Gastroesophageal sphincter (tissue), 4 donors: ENCODE data around the gene PDE6A. TPM values are rescaled to one million over a fixed set of nuclear protein-coding genes. Genes with fewer than 3 reads are reported as not detected.

ENCODE experiments used
- ATAC-seq: fragments of 150-250 bp; one replicate; pipeline ENCODE4 v1.9.1; 2016; ENCODE audit warnings: mild to moderate bottlenecking, moderate library complexity
- H3K27ac ChIP-seq, 4 donors: fragments of 200-600 bp; sonication (generic) in 3 of 4; 1 replicate in 3 of 4; 2 replicates in 1 of 4; pipeline ENCODE4 v1.5.1; 2016 to 2019
- H3K27me3 ChIP-seq: fragments of 200-600 bp; sonication (generic); one replicate; pipeline ENCODE4 v1.5.1; 2019
- H3K36me3 ChIP-seq, 2 donors: fragments of 200-600 bp; sonication (generic); one replicate each; pipeline ENCODE4 v1.5.1; 2019; ENCODE audit warnings: control low read depth in 1 of 2
- H3K4me1 ChIP-seq, 3 donors: fragments of 200-600 bp; sonication (generic); 1 replicate in 2 of 3; 2 replicates in 1 of 3; pipeline ENCODE4 v1.5.1; 2016 to 2019; ENCODE audit warnings: control low read depth in 2 of 3
- H3K4me3 ChIP-seq, 2 donors: fragments of 200-600 bp; sonication (generic); one replicate each; pipeline ENCODE4 v1.5.1; 2019; ENCODE audit warnings: mild to moderate bottlenecking in 1 of 2, moderate library complexity in 1 of 2
- H3K9me3 ChIP-seq, 3 donors: fragments of 200-600 bp; sonication (generic); one replicate each; pipeline ENCODE4 v1.5.1; 2017 to 2019; ENCODE audit warnings: control low read depth in 2 of 3
- EP300 ChIP-seq: sonication (generic); formaldehyde crosslinking; IDR thresholded peaks from one replicate; pipeline ENCODE4 v1.6.1; 2017; ENCODE audit warnings: antibody characterized with exemption, mild to moderate bottlenecking
- POLR2A ChIP-seq, 2 donors: fragments of 450-650 bp; IDR thresholded peaks; one replicate each; pipeline ENCODE4 v1.6.1; 2017; ENCODE audit warnings: antibody characterized with exemption in 2 of 2, mild to moderate bottlenecking in 2 of 2, moderate library complexity in 1 of 2
- POLR2AphosphoS5 ChIP-seq: sonication (generic); formaldehyde crosslinking; IDR thresholded peaks from one replicate; pipeline ENCODE4 v1.6.1; 2017; ENCODE audit warnings: antibody characterized with exemption
- WGBS, 2 donors: methylation state at CpG; one replicate each; pipeline ENCODE4 v1.1.5; 2018; ENCODE audit warnings: low coverage in 1 of 2; 5-methylcytosine and 5-hydroxymethylcytosine counted together
- total RNA-seq, 4 donors: library from RNA; depleted of rRNA; stranded (reverse); fragments of >200 nt; gene quantifications; one replicate each; pipeline ENCODE4 v1.1.0, GENCODE V29; 2016
- TF ChIP-seq, protein P1 (sequence below), 4 experiments: fragments of 200-600 bp in 2 of 4; fragments of 450-650 bp in 2 of 4; sonication (generic) in 1 of 4; IDR thresholded peaks; one replicate each; pipeline ENCODE4 v1.5.1; 2017 to 2019; ENCODE audit warnings: antibody characterized with exemption in 4 of 4, mild to moderate bottlenecking in 2 of 4, moderate library complexity in 2 of 4

Gene PDE6A
- total RNA-seq, 4 donors from 2014 or later = 0.05 TPM; not detected in 3

DNA sequence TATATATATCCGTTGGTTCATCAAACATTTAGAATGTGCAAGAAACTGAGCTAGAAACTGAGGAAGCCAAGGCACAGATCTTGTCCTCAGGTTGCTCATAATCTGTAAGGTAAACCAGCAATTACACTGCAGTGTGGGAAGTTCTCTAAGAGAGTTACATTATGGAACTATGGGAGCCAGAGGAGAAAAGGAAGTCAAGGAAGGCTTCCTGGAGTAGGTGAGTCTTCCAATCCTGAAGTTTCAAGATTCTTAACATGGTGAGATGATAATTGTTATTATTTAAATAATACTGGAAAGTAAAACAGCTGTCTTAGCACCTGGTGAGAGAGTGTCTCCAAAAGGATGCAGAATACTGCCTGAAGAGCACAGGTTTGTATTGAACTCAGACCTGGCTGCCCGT is 44.2 kb downstream of the PDE6A start:
- TF ChIP-seq POLR2AphosphoS5 = no peak
- no peak for TF ChIP-seq EP300
- TF ChIP-seq, protein P1, sequence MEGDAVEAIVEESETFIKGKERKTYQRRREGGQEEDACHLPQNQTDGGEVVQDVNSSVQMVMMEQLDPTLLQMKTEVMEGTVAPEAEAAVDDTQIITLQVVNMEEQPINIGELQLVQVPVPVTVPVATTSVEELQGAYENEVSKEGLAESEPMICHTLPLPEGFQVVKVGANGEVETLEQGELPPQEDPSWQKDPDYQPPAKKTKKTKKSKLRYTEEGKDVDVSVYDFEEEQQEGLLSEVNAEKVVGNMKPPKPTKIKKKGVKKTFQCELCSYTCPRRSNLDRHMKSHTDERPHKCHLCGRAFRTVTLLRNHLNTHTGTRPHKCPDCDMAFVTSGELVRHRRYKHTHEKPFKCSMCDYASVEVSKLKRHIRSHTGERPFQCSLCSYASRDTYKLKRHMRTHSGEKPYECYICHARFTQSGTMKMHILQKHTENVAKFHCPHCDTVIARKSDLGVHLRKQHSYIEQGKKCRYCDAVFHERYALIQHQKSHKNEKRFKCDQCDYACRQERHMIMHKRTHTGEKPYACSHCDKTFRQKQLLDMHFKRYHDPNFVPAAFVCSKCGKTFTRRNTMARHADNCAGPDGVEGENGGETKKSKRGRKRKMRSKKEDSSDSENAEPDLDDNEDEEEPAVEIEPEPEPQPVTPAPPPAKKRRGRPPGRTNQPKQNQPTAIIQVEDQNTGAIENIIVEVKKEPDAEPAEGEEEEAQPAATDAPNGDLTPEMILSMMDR (IDR thresholded peaks at IDR 0.05) = no peak
- no peak for TF ChIP-seq POLR2A (IDR thresholded peaks at IDR 0.05)
- H3K9me3 ChIP-seq = no peaks in the 10 kb centered on the region
- no peaks in the 10 kb centered on the region for H3K4me1 ChIP-seq
- WGBS, 2 donors = 51 to 64% methylated on average over 2 of the region's 2 CpGs
- no peaks in the 10 kb centered on the region for H3K36me3 ChIP-seq
- no peak overlapping the region for H3K4me3 ChIP-seq
- no peak overlapping the region for H3K27ac ChIP-seq
- no peak for ATAC-seq
- no peaks in the 10 kb centered on the region for H3K27me3 ChIP-seq

DNA sequence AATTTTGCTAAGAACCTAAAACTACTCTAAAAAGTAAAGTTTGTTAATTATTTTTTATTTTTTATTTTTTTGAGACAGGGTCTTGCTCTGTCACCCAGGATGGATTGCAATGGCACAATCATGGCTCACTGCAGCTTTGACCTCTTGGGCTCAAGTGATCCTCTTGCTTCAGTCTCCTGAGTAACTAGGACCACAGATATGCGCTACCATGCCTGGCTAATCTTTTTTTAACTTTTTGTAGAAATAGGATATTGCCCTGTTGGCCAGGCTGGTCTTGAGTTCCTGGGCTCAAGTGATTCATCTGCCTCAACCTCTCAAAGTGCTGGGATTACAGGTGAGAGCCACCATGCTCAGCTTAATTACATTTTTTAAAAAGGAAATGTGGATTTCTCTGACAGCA is 45.8 kb downstream of the PDE6A start:
- Histone ChIP-seq H3K4me3 (no peak overlapping the region), H3K27ac (no peak overlapping the region), H3K9me3 (no peaks in the 10 kb centered on the region), H3K36me3 (no peaks in the 10 kb centered on the region), H3K27me3 (no peaks in the 10 kb centered on the region), H3K4me1 (no peaks in the 10 kb centered on the region)
- no peak for ATAC-seq
- WGBS, 2 donors = 100% methylated on average over 1 of the region's 1 CpG
- TF ChIP-seq, protein P1 (IDR thresholded peaks at IDR 0.05) = no peak
- no peak for TF ChIP-seq POLR2A (IDR thresholded peaks at IDR 0.05)
- TF ChIP-seq EP300 = no peak
- no peak for TF ChIP-seq POLR2AphosphoS5

DNA sequence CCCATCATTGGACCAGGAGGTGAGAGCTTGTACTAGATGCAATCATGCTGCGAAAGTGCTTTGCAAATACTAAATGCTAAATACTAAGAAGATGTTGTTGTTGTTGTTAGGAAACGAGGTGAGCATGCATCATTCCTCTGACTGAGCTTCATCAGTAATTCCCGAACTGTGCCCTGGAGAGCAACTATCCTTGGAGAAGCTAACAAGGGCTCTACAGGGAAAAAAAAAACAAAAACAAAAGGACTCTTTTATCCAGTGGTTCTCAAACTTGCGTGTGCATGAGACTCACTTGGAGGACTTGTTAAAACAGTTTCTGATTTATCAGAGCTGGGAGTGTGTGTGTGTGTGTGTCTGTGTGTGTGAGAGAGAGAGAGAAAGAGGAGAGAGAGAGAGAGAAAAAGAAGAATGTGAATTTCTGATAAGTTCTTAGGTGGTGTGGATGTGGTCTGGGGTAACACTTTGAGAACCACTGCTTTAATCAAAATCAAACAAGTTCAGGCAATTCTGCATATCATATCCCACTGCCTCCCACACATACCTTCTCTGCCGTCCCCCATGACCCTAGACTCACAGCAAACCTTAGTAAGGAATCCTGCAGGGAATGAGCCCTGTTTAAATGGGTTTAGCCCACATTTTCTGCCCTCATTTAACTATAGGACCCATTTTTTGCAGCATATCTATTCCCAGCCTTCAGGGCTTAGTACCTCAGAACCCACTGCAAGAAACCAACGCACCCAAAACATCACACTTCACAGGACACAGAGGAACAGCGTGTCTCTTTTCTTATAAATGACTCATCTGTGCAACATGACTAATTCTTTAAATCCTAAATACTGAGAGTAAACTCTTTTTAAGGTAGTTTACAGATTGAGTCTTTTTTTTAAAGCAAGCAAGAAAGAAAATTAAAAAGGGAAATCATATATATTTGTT is 48.9 kb downstream of the PDE6A start:
- no peak for ATAC-seq
- no peaks in the 10 kb centered on the region for H3K9me3 ChIP-seq
- H3K4me1 ChIP-seq = no peaks in the 10 kb centered on the region
- TF ChIP-seq POLR2A (IDR thresholded peaks at IDR 0.05) = no peak
- no peak for TF ChIP-seq POLR2AphosphoS5
- TF ChIP-seq EP300 = no peak
- TF ChIP-seq, protein P1 (IDR thresholded peaks at IDR 0.05) = no peak
- no peaks in the 10 kb centered on the region for H3K36me3 ChIP-seq
- H3K27me3 ChIP-seq = no peaks in the 10 kb centered on the region
- WGBS, 2 donors = 59 to 63% methylated on average over 7 of the region's 7 CpGs
- no peak overlapping the region for H3K4me3 ChIP-seq
- no peak overlapping the region for H3K27ac ChIP-seq

DNA sequence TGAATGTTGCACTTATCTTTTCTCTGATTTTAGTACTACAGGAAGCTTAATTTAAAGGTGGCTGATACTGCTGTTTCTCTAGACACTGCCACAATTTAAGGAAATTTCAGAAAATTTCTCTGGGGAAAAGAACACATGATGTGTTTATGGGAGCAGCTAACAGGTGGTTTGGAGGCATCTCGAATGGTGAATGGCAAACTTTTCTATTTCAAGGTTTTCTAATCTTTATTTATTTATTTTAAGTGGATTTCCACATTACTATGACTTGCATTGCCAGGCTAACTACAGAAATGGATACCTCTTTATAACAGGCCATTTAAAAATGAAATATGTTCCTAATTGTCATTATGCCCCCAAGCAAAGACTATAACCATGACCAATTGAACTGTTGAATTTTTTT is 50.4 kb downstream of the PDE6A start:
- Histone ChIP-seq H3K4me3 (no peak overlapping the region), H3K27ac (no peak overlapping the region), H3K27me3 (no peaks in the 10 kb centered on the region), H3K9me3 (no peaks in the 10 kb centered on the region), H3K36me3 (no peaks in the 10 kb centered on the region), H3K4me1 (no peaks in the 10 kb centered on the region)
- TF ChIP-seq POLR2A (IDR thresholded peaks at IDR 0.05) = no peak
- no peak for TF ChIP-seq POLR2AphosphoS5
- TF ChIP-seq, protein P1 (IDR thresholded peaks at IDR 0.05) = no peak
- no peak for TF ChIP-seq EP300
- ATAC-seq = no peak
- 83 to 100% methylated on average over 1 of the region's 1 CpG for WGBS, 2 donors

DNA sequence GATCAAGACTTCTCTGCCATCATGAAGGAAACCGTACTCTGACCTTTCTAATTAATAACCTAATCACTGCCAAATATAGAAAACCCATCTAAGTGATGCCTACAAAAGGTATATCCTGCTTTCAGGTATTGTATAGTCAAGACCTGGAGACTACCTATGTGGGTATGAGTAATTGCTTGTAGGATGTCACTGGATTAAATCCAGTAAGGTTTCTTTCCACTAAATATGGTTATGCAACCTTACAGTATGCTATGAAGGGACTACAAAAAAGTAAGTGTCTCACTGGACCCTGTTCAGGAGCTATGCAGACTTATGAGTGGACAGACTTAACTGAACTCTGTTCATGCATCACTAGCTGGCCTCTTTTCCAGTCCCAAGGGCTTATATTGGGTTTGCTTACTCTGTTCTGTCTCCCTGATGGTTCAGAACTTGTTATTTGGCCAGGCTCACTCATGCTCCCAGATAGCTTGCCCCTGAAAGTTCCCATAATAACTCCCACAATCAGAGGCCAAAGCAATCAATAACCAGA is 51.1 kb downstream of the PDE6A start:
- no peaks in the 10 kb centered on the region for H3K27me3 ChIP-seq
- ATAC-seq = no peak

More for the DNA sequence above, 51.1 kb downstream of the PDE6A start:
- Histone ChIP-seq H3K4me1 (no peaks in the 10 kb centered on the region), H3K36me3 (no peaks in the 10 kb centered on the region), H3K4me3 (no peak overlapping the region), H3K9me3 (no peaks in the 10 kb centered on the region), H3K27ac (no peak overlapping the region)
- TF ChIP-seq EP300 (no peak), POLR2AphosphoS5 (no peak), POLR2A (IDR thresholded peaks at IDR 0.05) (no peak)
- TF ChIP-seq, protein P1 (IDR thresholded peaks at IDR 0.05) = no peak
- 88 to 100% methylated on average over 1 of the region's 1 CpG for WGBS, 2 donors
